ENCODE measurements around the gene SNCB.

DNA sequence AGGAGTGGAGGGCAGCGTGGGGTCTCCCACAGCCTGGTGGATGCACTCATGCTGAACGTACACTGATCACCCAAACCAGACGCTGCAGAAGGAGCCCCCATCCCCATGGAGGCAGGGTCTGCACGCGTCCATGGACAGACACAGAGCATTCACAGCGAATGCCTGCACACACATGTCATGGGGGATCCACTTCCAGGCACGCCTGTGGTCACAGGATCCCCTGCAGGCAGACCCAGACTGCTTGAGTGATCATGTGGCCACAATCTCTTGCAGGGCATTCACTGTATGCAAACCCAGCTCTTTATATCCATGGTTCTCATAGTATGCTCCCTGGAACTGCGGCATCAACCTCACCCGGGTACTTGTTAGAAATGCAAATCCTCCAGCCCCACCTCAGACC lies 5.4 kb downstream of the SNCB start:
- no peak for TF ChIP-seq TAF1 (IDR thresholded peaks at IDR 0.05; ENCODE audit: borderline replicate concordance, low read depth, low read length)
- no peak for TF ChIP-seq POLR2A (IDR thresholded peaks at IDR 0.05; ENCODE audit: low read depth, low read length)
- no peak for TF ChIP-seq POLR2AphosphoS5 (IDR thresholded peaks at IDR 0.05; ENCODE audit: low read depth, low read length)
